Measurements from ENCODE around the gene SFTA2. TPM values are rescaled to one million over a fixed set of nuclear protein-coding genes. Genes with fewer than 3 reads are reported as not detected.

Gene SFTA2
- total RNA-seq, 1 experiment from 2014 or later = not detected

- TF ChIP-seq ZBTB33 (IDR thresholded peaks at IDR 0.05; ENCODE audit: extremely low read depth, insufficient replicate concordance, low read length) = no peak
- no peak for TF ChIP-seq POLR2A (IDR thresholded peaks at IDR 0.05; ENCODE audit: borderline replicate concordance, extremely low read depth, insufficient read depth, insufficient read length)
- TF ChIP-seq, protein P1, sequence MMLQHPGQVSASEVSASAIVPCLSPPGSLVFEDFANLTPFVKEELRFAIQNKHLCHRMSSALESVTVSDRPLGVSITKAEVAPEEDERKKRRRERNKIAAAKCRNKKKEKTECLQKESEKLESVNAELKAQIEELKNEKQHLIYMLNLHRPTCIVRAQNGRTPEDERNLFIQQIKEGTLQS (IDR thresholded peaks at IDR 0.05) = no peak
- no peak for TF ChIP-seq YY1 (IDR thresholded peaks at IDR 0.05; ENCODE audit: extremely low read depth, insufficient replicate concordance, low read depth, low read length)
These were observed 49.7 kb downstream of the SFTA2 start (continued) for GRCh38 chr6:30882204-30882758.

DNA sequence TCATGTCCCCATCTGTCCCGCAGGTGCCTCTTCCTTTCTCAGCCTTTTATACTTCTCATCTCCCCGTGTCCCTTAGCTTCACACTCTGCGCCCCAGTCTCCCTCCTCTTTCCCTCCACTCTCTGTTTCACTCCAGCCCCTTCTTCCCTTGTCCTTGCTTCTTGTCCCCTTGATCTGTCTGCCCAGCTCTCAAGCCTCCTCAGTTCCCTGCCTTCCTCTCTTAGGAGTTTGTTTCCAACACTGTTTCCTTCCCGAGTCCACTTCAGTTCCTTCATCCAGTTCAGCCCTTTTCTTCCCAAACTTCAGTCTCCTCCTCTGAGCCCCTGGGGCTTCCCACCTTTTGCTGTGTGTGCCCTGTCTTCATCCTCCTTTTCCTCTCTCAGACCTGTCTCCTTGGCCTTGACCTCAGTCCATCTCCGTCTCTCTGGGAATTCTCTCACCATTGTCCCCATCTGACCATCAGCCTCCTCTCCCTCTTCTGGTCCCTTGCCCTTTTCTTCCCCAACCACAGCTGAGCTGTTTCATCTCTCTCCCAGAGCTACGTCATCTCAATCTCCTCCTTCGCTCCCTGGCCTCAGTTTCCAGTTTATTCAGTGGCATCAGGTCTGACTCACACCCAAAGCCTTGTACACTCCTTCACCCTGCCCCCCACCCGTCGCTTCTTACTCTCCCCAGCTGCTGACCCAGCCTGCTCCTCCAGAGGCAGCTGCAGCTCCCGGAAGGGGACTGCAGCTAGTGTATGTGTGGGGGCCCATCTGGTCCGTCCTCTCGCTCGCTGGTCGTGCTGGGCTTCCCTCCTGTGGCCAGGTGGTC is 50.4 kb downstream of the SFTA2 start:
- no peak overlapping the region for H3K4me3 ChIP-seq (replicated peaks in 1 of 2; ENCODE audit: low read depth in 1 of 2, low read length in 2 of 2)
- no peaks in the 10 kb centered on the region for H3K9me2 ChIP-seq (ENCODE audit: insufficient read depth)
- ATAC-seq = no peak
- H3K4me1 ChIP-seq (ENCODE audit: control insufficient read depth in 1 of 2, insufficient read depth in 2 of 2, low read length in 2 of 2) = peaks cover 44 to 65% of the 10 kb centered on the region in 2 experiments
- POLR2A ChIA-PET = interaction anchor here (0.6 to 1.6 kb wide), 5 partner anchors 8 to 137 kb away, joined by 3 to 9 read pairs (median 4); partner anchors contain the start of gene IER3
- peaks cover 36% of the 10 kb centered on the region for H3K79me2 ChIP-seq (ENCODE audit: insufficient read depth, low read length)
- no peak overlapping the region for H2AFZ ChIP-seq (ENCODE audit: low read depth, low read length, poor library complexity, severe bottlenecking)
- no peaks in the 10 kb centered on the region for H4K20me1 ChIP-seq (ENCODE audit: insufficient read depth)
- CTCF ChIA-PET = interaction anchor here (1.2 to 3.1 kb wide), 3 partner anchors 163 to 206 kb away, joined by 3 to 16 read pairs (median 3); no protein-coding TSS in a partner anchor
- intact Hi-C loops (cut with micrococcal nuclease) = no loop called here
- H3K4me2 ChIP-seq (ENCODE audit: low read length) = peak overlapping the region; percentile 99
- no peaks in the 10 kb centered on the region for H3K27me3 ChIP-seq (ENCODE audit: insufficient read depth, low read length)
- H3K36me3 ChIP-seq (ENCODE audit: control insufficient read depth in 1 of 2, insufficient read depth in 2 of 2, low read length in 2 of 2) = no peaks in the 10 kb centered on the region
- H3K9ac ChIP-seq (ENCODE audit: low read length) = peak overlapping the region; percentile 92
- RAD21 ChIA-PET (ENCODE audit: low non-redundant PET in 1 of 2, low total read pairs in 2 of 2, uncharacterized antibody in 2 of 2, unreplicated experiment in 2 of 2) = interaction anchor here in 1 of 2 experiments (0.8 to 1.1 kb wide), 2 partner anchors 32 to 53 kb away, joined by 3 read pairs; partner anchors contain the start of gene VARS2
- BruUV-seq (replicated peaks) = no TSS peak
- H3K9me3 ChIP-seq (ENCODE audit: control insufficient read depth in 1 of 2, insufficient read depth in 1 of 2, low read depth in 1 of 2, low read length in 2 of 2) = no peaks in the 10 kb centered on the region
- DNase-seq (ENCODE audit: low read depth, low spot score) = no peak
- H3K27ac ChIP-seq (ENCODE audit: low read depth, low read length) = peak overlapping the region; percentile 99; the same call in 1 of the 2 replicates
- TF ChIP-seq, protein P2, sequence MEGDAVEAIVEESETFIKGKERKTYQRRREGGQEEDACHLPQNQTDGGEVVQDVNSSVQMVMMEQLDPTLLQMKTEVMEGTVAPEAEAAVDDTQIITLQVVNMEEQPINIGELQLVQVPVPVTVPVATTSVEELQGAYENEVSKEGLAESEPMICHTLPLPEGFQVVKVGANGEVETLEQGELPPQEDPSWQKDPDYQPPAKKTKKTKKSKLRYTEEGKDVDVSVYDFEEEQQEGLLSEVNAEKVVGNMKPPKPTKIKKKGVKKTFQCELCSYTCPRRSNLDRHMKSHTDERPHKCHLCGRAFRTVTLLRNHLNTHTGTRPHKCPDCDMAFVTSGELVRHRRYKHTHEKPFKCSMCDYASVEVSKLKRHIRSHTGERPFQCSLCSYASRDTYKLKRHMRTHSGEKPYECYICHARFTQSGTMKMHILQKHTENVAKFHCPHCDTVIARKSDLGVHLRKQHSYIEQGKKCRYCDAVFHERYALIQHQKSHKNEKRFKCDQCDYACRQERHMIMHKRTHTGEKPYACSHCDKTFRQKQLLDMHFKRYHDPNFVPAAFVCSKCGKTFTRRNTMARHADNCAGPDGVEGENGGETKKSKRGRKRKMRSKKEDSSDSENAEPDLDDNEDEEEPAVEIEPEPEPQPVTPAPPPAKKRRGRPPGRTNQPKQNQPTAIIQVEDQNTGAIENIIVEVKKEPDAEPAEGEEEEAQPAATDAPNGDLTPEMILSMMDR (IDR thresholded peaks at IDR 0.05 in 2 of 3, conservative IDR thresholded peaks at IDR 0.05 in 1 of 3; ENCODE audit: borderline replicate concordance in 1 of 3, insufficient read depth in 1 of 3, low read depth in 2 of 3, low read length in 2 of 3) = no peak
- TF ChIP-seq SRF (IDR thresholded peaks at IDR 0.05; ENCODE audit: low read depth) = no peak
- no peak for TF ChIP-seq EZH2 (IDR thresholded peaks at IDR 0.05)
- TF ChIP-seq CEBPB (IDR thresholded peaks at IDR 0.05; ENCODE audit: low read depth) = no peak
- no peak for TF ChIP-seq ZBTB33 (IDR thresholded peaks at IDR 0.05; ENCODE audit: extremely low read depth, insufficient replicate concordance, low read length)
- no peak for TF ChIP-seq POLR2A (IDR thresholded peaks at IDR 0.05; ENCODE audit: borderline replicate concordance, extremely low read depth, insufficient read depth, insufficient read length)
- no peak for TF ChIP-seq EZH2phosphoT487 (IDR thresholded peaks at IDR 0.05; ENCODE audit: borderline replicate concordance)
- no peak for TF ChIP-seq YY1 (IDR thresholded peaks at IDR 0.05; ENCODE audit: extremely low read depth, insufficient replicate concordance, low read depth, low read length)
- no peak for TF ChIP-seq FOSL1 (IDR thresholded peaks at IDR 0.05; ENCODE audit: low read depth)
- TF ChIP-seq POLR2AphosphoS5 (IDR thresholded peaks at IDR 0.05; ENCODE audit: low read depth, low read length) = no peak
- TF ChIP-seq ZFX (IDR thresholded peaks at IDR 0.05) = no peak
